Measurements from ENCODE around the gene C1orf141. TPM values are rescaled to one million over a fixed set of nuclear protein-coding genes. Genes with fewer than 3 reads are reported as not detected.

Gene C1orf141
- total RNA-seq, 4 donors from 2014 or later = not detected

- intact Hi-C loops (cut with DNase I; ENCODE audit: low total_unique reads) = loop anchor here (10.0 kb wide), 1 partner anchor 514 kb away; no protein-coding TSS in a partner anchor
- WGBS, 2 donors = 50 to 58% methylated on average over 2 of the region's 2 CpGs
- no peak for DNase-seq (ENCODE audit: low spot score in 2 of 2)
- H3K4me3 ChIP-seq (ENCODE audit: low read depth, poor library complexity, severe bottlenecking) = no peak overlapping the region
- TF ChIP-seq CTCF (IDR thresholded peaks at IDR 0.05) = no peak
- no peak for TF ChIP-seq POLR2A (IDR thresholded peaks at IDR 0.05)
These were observed 4.1 kb downstream of the C1orf141 start for GRCh38 chr1:67130673-67131072.

DNA sequence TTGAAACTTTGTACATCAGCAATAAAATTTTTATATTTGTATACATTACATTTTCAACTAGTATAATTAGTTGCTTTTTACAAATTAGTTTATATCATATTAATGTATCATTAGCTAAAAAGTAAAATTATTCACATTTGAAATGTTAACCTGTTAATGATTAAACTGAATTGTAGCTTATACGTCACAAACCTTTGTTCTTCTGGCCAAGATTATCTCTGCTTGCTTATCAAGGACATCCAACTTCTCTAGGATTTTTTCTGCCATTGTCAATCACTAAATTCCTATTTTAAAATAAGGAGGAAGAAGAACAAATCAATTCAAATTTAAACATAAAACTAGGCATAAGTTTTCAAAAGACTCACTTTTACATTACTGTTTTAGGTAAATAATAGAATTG lies 7.8 kb downstream of the C1orf141 start:
- WGBS, 2 donors = 75 to 76% methylated on average over 1 of the region's 1 CpG
- intact Hi-C loops (cut with DNase I; ENCODE audit: low total_unique reads) = no loop called here

GRCh38 chr1:67126111-67126746 lies 8.5 kb downstream of the C1orf141 start:
- 37 to 50% methylated on average over 5 of the region's 5 CpGs for WGBS, 2 donors
- TF ChIP-seq CTCF (IDR thresholded peaks at IDR 0.05) = no peak
- TF ChIP-seq POLR2A (IDR thresholded peaks at IDR 0.05) = no peak
- DNase-seq (ENCODE audit: low spot score in 2 of 2) = no peak
- no peak overlapping the region for H3K4me3 ChIP-seq (ENCODE audit: low read depth, poor library complexity, severe bottlenecking)
- intact Hi-C loops (cut with DNase I; ENCODE audit: low total_unique reads) = no loop called here

More for the DNA sequence above, 7.8 kb downstream of the C1orf141 start:
- no peak overlapping the region for H3K4me3 ChIP-seq (ENCODE audit: low read depth, poor library complexity, severe bottlenecking)
- DNase-seq (ENCODE audit: low spot score in 2 of 2) = no peak
- TF ChIP-seq POLR2A (IDR thresholded peaks at IDR 0.05) (no peak), CTCF (IDR thresholded peaks at IDR 0.05) (no peak)

- H3K4me3 ChIP-seq (ENCODE audit: low read depth, poor library complexity, severe bottlenecking) = no peak overlapping the region
- no peak for DNase-seq (ENCODE audit: low spot score in 2 of 2)
- intact Hi-C loops (cut with DNase I; ENCODE audit: low total_unique reads) = no loop called here
- TF ChIP-seq POLR2A (IDR thresholded peaks at IDR 0.05) (no peak), CTCF (IDR thresholded peaks at IDR 0.05) (no peak)
- WGBS, 2 donors = 82 to 87% methylated on average over 4 of the region's 4 CpGs
These were observed 10.3 kb downstream of the C1orf141 start for GRCh38 chr1:67124455-67124854.

GRCh38 chr1:67120855-67121619 lies 13.7 kb downstream of the C1orf141 start:
- intact Hi-C loops (cut with DNase I; ENCODE audit: low total_unique reads) = no loop called here
- WGBS, 2 donors = 82 to 88% methylated on average over 4 of the region's 4 CpGs
- no peak for DNase-seq (ENCODE audit: low spot score in 2 of 2)
- H3K4me3 ChIP-seq (ENCODE audit: low read depth, poor library complexity, severe bottlenecking) = no peak overlapping the region
- no peak for TF ChIP-seq CTCF (IDR thresholded peaks at IDR 0.05)
- TF ChIP-seq POLR2A (IDR thresholded peaks at IDR 0.05) = no peak
